Measurements from ENCODE around the gene GADD45A. TPM values are rescaled to one million over a fixed set of nuclear protein-coding genes. Genes with fewer than 3 reads are reported as not detected.
"Not testable (repeated sequence)": the region's sequence is repeated elsewhere in the genome, so short reads cannot be mapped to it uniquely, and the experiment has no call there.

GADD45A gene
- total RNA-seq, 1 experiment from 2014 or later, result 48.8 TPM

DNA sequence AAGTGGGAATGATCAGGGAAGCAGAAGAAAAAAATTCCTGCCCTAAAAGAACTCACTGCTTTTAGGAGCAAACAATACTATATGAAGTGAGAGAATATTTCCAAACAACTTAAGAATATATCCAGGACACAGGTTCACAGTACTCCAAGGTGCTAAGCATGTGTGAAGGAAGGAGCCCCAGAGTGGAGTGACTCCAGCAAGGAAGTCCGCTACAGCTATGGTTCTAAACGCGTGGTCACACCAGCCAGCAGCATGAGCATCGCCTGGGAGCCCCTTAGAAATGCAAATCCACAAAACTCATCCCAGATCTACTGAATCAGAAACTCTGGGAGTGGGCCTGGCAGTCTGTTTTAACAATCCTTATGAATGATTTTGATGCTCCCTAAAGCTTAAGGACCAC is 36.1 kb downstream of the GADD45A start:
- DNase-seq (ENCODE audit: low read depth), result no peak

DNA sequence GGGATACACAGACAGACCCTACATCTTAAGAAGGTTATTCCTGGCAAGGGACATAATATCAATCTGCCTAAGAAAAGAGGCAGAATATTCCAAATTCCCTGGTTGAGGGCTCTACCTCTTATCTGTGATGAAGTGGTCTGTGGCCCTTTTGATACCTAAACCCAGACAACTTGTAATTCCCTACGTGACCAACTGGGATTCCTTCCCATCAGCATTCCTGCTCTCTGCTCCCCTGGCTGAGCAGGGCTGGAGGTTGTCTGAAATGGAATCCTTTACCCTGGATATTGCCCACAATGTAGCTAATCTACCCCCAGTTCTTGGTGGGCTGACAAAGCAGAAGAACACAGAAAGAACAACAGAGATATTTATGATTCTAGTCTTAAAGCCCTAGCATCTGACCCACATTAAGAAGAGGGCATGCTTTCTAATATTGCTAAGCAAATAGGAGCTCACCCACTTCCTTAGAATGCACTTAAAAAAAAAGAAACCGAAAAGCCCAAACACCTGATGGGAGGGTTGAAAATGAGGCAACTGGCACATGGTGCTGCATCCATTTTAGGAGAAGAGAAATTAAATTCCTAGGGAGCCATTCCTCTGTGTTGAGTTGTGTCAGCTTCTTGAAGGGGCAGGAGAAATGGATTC is 36.8 kb downstream of the GADD45A start:
- no peak for DNase-seq (ENCODE audit: low read depth)

DNA sequence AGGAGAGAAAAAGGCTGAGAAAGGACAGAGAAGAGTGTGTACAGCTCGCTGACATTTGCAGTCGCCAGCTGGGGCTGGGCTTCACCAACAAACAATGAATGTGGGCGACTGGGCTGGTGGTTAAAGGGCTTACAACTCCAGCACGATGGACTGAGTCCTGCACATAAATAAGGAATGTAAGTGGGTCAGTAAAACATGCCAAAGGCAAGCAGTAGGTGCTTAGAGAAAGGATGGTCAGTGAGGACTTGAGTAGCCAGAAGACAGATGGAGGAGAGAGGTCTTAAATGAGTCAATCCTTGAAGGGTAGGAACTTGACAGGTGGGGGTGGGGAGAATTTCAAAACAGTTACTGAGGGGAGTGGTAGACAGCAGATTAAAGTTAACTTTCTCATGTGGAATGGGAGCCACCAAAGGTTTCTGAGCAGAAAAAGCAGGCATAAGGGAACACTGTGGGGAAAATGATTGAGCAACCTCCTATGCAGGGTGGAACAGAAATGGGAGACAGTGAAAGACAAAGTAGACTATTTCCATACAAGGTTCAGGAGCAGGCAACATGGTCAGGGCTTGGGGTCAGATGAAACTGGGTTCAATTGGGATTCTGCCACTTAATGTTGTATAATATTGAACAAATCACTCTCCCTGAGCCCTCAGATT is 37.4 kb downstream of the GADD45A start:
- peak; percentile 45 for DNase-seq (ENCODE audit: low read depth)

DNA sequence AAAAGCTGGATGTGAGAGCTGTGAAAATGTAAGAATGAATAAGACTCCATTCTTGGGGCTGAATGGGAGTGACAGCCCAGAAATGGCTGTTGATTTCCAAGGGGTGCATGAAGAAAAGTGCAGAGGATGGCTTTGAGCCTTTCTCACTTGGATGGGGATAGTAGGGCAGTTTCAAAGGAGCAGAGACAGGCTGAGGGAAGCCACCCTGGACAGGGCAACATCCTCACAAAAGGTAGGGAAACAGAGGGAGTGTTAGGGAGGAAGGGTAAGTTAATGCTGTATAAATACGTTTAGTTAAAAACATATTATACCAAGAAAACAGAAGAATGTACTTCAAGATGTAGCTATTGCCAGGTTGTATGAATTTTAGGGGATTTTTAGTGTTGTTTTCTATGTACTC is 38.1 kb downstream of the GADD45A start:
- no peak for DNase-seq (ENCODE audit: low read depth)

DNA sequence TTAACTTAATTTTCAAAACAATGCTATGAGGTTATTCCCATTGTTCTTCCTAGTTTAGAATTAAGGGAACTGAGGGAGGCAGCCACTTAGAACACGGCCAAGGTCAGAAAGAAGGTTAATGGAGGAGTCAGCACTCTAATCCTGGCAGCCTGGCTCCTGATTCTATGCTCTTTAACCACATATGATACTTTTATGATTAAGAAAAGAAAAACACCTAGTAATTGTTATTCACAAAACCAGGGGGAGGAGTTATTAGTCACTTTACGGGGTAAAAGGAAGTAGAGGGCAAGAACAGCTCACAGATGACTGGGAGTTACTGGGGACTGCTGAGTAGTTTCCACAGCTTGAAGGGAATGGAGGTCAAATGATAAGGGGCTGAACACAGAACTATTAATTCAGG is 38.6 kb downstream of the GADD45A start:
- peak; percentile 88 for DNase-seq (ENCODE audit: low read depth)

DNA sequence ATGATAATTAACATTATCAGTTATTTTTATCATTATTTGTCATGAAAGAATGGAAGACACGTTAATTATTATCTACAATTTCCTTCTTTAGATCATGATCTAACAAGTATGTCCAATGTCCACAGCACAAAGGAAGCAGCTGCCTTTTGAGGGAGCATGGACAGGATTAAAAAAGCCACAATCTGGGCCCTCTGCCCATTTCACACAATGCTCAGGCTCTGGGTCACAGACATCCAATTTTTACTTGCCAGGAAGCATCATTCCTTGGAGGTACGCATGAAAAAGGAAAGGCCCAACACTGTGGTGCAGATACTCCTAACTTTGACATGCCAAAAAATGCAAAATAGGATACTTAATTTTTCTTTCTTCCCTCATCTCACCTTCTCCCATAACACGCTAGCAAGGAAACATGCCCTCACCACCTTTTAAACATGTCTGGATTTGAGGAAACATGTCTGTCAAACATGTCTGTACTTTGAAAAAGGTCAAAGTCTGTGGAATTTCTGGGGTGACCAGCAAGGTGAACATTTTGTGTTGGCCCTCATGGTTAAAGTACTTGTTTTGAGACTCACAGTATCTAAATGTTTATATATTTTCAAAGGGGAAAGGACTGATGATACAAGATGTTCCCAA is 40.0 kb downstream of the GADD45A start:
- peak; percentile 97 for DNase-seq (ENCODE audit: low read depth)

DNA sequence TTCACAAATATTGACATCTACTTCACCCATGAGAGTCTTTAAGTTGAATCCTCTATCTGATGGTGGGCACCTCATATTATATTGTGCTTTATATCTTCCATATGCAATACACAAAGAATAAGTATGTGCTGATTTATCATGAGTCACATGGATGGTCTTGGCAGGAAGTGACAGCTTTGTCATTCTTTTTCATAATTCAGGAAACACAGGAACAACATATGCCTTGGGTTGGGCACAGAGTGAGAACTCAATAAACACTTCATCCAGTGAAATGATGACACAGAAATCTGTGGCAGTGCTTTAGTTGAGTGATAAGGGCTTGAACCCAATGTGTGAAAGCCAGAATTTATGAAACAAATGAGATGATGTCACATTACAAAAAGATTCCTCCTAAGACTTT is 41.2 kb downstream of the GADD45A start:
- peak; percentile 61 for DNase-seq (ENCODE audit: low read depth)

DNA sequence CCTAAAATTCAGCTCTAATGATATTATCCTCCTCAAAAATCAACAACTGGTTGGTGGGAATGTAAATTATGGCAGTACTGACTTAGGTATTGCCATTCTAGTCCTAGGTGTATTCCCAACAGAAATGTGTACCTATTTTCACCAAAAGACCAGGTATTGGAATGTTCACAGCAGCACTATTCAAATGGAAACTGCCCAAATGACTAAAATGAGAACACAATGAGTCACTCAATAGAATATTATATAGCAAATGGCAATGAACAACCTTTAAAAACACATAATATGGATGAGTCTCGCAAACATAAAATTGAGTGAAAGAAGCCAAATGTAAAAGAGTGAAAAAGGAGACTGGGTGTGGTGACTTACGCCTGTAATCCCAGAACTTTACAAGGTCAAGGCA is 44.9 kb downstream of the GADD45A start:
- DNase-seq (ENCODE audit: low read depth), result no peak

DNA sequence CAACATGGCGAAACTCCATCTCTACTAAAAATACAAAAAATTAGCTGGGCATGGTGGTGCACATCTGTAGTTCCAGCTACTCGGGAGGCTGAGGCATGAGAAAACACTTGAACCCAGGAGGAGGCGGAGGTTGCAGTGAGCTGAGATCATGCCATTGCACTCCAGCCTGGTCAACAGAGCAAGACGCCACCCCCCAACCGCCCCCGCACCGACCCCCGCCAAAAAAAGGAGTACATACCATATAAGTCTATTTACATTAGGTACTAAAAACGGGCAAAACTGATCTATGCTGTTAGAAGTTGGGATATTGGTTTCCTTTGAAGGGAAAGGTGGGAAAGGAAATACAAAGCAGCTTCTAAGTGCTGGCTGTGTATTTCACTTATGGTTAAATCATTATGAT is 45.3 kb downstream of the GADD45A start:
- DNase-seq (ENCODE audit: low read depth), result not testable (repeated sequence)

DNA sequence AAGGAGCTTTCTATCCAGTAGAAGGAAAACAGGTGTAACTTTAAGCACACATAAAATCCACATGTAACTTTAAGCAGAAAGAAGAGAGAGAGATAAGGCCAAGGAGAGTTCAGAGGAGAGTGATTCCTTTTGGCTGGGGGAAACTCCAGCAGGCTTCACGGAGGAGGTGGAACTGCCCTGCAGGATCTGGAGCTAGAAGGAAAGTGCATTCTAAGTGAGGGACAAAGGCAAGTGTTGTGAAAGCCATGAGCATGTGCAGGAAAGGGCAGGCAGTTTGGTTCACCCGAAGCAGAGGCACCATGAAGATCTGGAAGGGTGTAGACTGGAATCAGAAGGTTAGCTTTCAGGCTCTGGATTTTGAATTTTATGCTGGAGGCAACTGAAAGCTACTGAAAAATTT is 46.3 kb downstream of the GADD45A start:
- no peak for DNase-seq (ENCODE audit: low read depth)

DNA sequence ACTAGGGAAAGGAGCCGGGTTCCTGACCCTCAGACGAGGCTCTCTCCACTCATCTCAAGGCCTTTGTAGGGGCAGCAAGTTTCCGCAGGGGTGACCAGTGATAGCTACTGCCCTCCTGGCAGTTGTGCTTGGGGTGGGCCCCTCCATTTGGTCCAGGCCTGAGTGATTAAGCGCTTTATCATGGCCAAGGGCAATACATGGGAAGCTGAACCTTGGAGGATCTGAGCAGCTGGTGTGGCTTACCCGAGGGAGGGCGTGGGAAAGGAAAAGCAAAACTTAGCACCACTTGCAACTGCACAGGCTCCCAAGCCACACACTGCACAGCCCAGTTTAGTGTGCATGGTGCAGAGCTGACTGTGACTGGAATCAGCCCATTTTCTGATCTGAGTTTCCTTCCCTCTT is 47.8 kb downstream of the GADD45A start:
- no peak for DNase-seq (ENCODE audit: low read depth)

DNA sequence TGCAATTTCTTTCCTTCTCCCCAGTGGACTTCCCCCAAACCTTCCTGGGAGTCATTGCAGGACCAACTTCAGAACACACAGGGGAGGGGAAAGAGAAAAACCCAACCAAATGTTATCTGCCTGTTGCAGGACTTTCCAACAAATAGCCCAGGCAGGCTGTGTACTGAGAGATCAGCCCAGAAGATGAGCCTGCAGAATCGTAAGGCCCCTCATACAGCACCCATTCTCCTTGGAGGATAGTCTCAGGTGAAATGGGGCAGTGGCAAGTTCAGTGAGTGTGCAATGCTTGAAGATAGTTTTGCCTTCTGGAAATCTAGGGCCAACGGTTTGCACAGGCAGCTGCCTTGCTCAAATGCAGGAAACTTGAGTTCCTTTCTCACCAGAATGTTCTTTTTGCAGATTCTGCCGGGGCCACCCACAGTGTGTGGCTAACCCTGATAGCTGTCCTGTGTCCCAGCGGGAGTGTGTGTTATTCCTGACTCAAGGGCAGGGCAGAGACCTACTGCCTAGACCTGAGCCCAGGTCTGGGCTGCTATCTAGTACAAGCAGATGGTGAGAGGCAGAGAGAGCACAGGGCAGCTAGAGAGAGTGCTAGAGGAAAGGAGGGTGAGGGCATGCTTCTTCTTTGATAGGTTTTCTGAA is 48.8 kb downstream of the GADD45A start:
- DNase-seq (ENCODE audit: low read depth), result no peak

DNA sequence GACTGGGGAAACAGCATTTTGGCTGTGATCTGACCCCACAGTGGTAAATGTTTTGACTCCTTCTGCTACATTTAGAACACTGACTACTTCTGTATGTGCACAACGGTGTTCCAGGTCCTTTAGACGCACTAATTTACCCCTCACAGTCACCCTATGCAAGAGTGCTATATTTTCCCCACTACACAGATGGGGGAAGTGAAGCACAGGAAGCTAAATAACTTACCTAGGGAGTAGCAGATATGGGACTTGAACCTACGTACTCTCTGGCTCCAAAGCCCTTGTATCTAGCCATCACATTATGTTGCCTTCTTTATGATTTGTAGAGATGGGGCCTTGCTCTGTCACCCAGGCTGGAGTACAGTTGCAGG is 49.3 kb downstream of the GADD45A start:
- no peak for DNase-seq (ENCODE audit: low read depth)

DNA sequence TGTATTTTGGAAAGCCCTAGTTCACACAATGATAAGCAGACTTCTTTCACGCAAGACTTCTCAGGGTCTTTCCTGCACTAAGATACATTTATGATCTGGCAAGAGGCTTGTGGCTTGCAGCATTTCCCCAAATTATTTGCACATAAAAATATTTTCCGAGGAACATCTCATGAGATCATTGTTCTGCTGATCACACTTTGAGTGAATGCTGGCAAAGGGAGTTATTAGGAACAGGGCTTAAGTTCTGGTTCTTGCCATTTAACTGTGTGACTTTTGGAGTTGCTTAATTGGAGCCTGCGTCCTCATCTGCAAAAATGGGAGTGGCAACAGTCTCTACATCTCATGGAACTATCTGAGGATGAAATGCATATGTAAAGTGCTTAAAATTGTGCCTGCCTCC is 50.2 kb downstream of the GADD45A start:
- no peak for DNase-seq (ENCODE audit: low read depth)

DNA sequence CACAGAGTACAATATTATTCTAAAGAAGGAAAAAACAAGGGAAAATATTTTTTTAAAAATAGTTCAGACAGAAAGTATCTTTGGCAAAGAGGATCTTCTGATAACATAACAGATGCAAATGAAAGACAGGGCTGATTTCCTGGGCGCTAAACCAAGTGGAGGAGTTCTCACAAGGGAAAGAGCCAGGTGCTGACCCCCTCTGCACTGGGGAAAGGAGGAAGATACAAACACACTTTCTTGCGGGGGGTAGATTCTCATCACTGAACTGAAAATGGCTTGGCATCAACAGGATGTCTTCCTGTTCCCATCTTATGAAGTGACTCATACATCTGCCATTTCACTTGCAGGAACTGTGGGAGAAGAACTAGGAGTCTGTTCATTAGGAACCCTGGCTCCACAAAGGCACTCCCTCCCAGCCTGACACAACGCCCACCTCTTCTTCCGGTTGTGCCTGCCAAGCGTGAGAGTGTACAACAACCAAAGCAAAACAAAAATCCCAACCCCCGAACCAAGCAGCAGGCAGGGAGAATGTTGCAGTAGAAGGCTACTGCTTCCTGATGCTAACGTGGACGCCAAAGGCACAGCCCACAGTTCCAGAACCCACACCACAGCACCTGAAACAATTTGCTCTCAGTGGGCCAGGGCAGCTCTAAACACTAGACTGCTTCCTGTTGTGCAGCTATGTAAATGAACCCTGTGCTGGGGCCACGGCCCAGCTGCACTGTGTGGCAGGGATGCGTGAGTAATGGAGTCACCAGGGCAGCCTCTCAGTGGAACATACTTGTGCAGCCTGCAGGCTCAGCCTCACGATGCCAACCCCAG is 51.0 kb downstream of the GADD45A start:
- peak; percentile 98 for DNase-seq (ENCODE audit: low read depth)

DNA sequence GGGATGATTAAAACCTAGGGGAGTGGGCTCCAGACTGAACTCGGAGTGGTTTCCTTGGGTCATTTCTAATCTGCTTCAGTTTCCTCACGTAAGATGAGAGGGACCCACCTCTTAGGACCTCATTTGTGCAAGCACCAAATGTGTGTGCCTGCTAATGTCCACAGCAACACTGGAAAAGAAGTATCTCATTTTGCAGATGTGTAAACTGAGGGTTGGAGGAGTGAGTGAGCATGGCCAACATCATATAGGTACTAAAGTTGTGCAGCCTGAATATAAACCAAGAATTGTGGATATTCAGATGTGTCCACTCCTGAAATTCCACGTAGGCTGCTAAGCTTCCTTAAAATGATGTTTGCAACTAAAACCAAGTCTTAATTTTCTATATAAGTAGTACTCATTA is 51.7 kb downstream of the GADD45A start:
- DNase-seq (ENCODE audit: low read depth), result no peak

DNA sequence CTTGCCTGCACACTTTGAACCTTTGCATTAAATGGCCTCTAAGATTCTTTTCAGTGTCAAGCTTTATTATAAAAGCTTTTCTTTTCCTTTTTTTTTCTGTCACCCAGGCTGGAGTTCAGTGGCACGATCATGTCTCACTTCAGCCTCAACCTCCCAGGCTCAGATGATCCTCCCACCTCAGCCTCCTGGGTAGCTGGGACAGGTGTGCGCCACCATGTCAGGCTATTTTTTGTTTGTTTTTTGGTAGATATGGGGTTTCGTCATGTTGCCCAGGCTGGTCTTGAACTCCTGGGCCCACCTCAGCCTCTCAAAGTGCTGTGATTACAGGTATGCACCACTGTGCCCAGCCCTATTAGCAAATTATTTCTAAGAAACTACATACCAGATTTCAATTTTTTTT is 52.9 kb downstream of the GADD45A start:
- DNase-seq (ENCODE audit: low read depth), result no peak

Other genes starting within 250 kb of the GADD45A start
- 163 and 211 TPM in 2 replicates for gene GNG12, start 148.3 kb downstream of the GADD45A start, total RNA-seq (2014; rRNA removed; shearing (Covaris generic))

Measured in M059J (cell line).